Activated CD8-positive, alpha-beta memory T cell treated with anti-CD3 and anti-CD28 coated beads, Interleukin-2, amount 50 U/mL, for 1 hour (primary cell): ENCODE results near the gene SH3GL1.

Experiments used
- DNase-seq: peaks from one replicate; pipeline ENCODE4 v3.0.0-alpha.2; 2020; ENCODE audit errors: extremely low read depth

SH3GL1 gene

DNA sequence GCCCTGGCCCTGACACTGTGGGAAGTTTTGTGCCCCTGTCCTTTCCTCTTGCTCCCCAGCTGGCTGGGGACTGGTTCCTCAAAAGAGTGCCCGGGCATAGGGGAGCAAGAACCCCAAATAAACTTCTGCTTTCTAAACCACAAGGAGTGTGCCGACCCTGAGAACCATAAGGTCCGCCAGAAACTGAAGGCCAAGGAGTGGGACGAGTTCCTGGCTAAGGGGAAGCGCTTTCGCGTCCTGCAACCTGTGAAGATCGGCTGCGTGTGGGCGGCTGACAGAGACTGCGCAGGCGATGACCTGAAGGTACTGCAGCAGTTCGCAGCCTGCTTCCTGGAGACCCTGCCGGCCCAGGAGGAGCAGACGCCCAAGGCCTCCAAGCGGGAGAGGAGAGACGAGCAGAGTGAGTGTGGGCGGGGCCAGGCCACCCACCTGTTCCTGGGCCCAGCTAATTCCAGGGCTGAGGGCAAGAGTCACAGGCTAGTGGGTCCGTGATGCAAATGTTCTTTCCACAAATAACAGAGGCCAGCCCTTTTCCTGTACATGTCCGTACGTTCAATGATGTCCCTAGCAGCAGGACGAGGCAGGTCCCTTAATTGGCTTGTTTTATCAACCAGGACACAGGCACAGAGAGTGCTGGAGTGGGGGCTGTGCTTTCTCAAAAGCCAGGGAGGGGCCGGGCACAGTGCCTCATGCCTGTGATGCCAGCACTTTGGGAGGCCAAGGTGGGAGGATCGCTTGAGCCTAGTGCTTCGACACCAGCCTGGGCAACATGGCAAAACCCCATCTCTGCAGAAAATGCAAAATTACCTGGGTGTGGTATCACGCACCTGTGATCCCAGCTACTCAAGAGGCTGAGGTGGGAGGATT is 31.7 kb upstream of the SH3GL1 start:
- no peak for DNase-seq

DNA sequence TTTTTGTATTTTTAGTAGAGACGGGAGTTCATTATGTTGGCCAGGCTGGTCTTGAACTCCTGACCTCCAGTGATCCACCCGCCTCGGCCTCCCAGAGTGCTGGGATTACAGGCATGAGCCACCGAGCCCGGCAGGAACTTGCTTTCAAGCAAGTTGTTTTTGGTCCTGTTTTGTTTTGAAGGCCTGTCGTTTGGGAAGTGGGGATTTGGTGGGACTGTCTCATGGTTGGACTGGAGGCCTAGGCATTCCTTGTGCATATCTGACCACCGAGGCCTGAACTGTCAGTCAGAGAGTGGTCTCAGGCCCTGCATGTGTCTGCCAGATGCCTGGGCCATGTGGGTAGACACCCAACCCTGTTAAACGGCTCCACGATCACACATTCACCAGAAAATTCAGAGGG is 30.9 kb upstream of the SH3GL1 start:
- no peak for DNase-seq

DNA sequence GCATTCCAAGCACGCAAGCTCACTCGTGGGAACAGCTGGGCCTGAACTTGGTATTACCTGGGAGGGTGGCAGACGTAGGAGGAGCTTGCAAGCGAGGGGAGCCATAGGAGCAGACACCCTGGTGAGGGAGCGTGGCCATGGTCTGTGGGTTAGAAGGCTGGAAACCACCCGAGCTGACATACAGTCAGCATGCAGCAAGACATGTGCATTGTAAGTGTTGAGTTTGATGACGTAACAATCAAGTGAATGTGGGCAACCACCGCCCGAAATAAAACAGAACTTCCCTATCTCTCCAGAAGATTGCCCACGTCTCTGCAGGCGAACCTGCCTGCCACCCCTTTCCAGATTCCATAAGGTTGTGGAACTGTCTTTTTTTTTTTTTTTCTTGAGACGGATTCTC is 30.4 kb upstream of the SH3GL1 start:
- DNase-seq, result no peak

DNA sequence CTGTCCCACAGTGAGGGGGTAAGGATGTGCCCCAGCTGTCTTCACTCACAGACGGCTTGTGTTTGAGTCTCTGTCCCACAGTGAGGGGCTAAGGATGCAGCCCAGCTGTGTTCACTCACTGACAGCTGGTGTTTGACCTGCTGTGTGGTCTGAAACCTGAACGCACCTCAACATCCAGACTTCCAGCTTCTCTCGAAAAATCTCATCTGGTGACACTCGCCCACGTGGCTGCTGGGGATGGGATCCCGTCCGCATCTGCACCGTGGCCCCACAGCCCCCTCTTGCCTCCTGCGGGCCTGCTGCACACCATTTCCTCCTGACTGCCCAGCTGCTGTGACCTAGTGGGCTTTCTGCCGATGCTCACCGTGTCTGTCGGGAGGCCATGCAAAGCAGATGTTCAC is 29.4 kb upstream of the SH3GL1 start:
- no peak for DNase-seq

DNA sequence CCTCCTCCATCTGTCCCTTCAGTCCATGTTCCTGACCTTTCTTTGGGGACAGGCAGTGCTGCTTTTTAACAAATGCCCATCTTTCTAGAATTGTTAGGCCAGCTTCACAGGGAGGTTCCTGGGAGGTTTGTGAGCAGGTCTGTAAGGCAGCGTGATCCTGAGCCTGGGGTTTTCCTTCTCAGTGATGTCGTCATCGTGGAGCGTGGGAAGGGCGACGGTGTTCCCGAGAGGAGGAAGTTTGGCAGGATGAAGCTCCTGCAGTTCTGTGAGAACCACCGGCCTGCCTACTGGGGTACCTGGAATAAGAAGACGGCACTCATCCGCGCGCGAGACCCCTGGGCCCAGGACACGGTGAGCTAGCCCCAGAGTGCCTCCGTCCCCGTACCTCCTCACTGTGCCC is 28.9 kb upstream of the SH3GL1 start:
- DNase-seq, result no peak

DNA sequence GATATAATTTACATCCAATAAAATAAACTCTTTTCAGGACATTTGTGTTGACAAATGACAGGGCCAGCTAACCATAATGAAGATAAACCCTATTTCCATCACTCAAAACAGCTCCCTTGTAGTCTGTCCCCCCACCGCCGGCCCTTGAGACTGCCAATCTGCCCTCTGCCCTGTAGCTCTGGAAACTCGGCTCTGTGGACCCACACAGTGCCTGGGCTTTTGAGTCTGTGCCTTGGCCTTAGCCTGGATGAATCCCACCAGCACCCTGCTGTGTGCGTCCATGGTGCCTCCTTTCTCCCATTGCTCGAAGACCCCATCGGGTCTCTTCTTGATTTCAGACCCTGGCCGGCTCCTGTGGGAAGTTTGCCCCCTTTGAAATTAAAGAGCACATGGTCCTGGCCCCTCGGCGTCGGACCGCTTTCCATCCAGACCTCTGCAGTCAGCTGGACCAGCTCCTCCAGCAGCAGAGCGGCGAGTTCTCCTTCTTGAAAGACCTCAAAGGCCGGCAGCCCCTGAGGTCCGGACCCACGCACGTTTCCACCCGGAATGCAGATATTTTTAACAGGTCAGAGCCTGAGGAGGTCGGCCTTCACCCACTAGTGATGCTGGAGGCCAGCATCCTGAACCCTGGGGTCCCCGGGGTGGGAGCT is 28.1 kb upstream of the SH3GL1 start:
- no peak for DNase-seq

DNA sequence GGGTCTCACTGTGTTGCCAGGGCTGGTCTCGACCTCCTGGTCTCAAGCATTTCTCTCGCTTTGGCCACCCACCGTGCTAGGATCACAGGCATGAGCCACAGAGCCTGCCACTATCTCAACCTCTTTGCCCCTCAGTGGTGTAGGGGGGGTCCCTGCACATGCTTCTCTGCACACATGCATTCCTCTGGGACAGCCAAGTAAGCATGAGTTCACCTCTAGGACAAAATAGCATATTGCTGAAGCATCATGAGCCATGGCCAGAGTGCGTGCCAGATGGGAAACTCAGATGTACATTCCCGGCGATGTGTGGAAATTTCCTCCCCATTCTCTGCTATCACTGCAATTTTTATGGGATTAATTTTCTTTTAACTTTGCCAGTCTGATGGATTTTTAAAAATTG is 25.2 kb upstream of the SH3GL1 start:
- no peak for DNase-seq

DNA sequence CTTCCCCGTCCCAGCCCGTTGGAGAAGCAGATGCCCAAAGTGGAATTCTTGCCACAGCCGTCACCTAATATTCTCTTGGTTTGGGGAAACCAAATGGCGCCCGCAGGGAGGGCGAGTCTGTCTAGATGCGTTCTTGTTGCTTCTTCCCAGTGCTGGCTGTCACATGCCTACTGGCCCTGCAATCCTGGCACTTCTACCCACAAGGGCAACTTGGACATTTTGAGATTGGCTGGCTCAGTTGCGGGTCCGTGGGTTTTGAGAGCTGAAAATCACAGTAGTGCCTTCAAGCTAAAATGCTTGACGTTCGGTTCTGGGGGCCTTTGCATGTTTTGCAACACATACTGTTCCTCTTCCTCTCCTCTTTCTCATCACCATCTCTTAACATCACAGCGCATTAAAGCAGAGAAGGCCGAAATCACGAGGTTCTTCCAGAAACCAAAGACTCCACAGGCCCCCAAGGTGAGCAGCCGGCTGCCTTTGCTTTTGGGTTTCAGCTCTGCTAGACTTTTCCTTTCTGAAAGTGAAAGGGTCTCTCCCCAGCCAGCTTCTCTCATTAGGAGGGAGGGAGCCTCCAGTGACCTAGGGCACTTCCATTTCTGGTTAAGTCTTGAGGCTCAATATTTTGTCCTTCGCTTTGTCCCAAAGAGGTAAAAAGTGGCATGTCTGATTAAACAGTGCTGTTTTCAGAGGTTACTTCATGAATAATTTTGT is 23.2 kb upstream of the SH3GL1 start:
- DNase-seq, result no peak

DNA sequence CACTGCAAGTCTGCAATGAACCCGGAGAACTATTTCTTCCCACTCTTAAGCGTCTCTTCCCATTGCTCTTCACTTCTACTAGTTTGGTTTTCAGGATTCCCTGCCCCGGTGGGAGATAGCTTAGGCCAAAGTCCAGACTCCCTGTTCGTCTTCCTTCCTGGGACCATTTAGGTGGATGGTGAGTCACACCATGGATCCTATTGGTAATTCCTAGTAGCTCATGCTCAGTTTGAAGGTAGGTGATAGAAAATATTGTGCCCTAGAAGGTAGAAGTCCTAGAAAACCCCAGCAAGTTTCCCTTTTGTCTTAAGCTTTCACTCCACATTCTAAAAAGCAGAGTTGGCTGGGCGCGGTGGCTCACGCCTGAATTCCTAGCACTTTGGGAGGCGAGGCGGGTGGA is 15.9 kb upstream of the SH3GL1 start:
- DNase-seq, result no peak

DNA sequence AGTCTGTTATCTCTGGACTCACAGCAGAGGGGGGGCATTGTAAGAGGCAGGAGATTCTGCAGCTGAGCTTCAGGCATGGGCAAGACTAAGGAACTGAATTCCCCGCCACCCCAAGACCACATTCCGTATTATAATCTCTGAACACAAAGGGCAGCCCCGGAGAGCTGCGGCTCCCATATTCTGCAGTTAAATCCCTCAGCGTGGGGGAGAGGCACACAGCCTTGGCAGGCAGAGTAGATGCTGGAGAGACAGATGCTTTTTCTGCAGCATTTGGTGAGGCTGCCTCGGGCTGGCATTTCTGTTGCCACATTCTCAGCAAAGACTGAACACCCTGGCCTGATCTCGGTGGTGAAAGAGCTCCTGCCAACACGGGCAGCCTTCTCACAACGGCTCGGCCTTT is 15.0 kb upstream of the SH3GL1 start:
- DNase-seq, result no peak

DNA sequence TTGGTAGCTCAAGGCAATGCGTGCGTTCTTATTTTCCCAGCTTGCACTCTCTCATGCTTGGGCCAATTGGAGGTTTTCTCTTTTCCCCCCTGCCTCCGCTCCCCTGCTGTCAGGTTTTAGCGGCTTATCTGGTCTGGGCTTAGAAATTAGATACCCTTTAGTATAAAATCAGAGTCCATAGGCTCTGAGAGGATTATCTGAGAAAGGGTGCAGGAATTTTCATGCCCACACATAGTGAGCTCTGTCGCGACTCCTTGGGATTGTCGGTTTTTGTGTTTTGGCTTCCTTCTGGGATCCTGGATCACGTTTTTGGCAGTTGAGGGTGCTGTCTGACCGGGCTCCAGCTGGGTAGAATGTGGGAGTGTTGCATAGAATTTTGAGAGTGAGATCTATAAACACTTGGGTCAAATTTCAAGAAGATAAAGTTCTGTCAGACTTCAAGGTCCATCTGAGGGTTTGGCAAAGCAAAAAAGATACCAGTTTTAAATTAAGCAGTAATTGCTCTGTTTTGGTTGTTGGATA is 14.5 kb upstream of the SH3GL1 start:
- no peak for DNase-seq

DNA sequence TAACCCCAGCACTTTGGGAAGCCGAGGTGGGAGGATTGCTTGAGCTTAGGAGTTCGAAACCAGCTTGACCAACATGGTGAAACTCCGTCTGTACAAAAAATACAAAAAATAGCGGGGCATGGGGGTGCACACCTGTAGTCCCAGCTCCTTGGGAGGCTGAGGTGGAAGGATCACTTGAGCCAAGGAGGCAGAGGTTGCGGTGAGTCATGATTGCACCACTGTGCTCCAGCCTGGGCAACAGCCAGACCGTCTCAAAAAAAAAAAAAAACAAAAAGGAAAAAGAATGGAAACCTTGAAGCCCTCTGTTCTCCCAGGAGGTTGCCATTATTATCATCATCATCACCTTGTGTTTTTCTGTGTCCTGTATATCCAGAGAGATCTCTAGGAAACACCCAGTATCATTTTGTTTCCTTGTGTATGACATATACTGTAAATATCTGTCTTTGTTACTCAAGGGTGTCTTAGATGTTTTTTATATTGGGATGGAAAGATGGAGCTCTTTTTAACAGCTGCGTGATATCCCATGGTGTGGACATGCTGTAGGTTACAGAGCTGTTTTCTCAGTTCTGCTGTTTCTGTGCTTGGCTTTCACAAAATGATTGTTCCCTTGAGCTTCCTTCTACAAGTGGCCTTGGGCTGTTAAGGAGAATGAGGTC is 13.9 kb upstream of the SH3GL1 start:
- DNase-seq, result no peak

DNA sequence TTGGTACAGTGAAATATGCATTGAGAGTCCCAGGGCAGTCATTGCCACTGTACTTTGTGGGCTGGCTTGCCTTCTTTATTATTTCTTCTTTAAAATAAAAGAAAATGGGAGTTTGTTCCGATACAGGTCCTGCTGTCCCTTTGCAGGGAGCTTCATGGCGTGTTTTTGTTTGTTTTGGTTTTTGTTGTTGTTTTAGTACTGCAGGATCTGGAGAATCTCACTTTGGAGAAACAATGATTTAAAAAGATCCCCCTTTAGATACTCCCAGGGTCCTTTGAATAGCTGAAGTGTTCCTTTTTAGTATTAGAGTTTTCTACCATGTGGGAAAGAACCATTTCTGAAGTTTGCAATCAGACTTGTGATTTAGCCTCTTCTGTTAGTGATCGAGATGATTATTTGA is 13.2 kb upstream of the SH3GL1 start:
- no peak for DNase-seq

DNA sequence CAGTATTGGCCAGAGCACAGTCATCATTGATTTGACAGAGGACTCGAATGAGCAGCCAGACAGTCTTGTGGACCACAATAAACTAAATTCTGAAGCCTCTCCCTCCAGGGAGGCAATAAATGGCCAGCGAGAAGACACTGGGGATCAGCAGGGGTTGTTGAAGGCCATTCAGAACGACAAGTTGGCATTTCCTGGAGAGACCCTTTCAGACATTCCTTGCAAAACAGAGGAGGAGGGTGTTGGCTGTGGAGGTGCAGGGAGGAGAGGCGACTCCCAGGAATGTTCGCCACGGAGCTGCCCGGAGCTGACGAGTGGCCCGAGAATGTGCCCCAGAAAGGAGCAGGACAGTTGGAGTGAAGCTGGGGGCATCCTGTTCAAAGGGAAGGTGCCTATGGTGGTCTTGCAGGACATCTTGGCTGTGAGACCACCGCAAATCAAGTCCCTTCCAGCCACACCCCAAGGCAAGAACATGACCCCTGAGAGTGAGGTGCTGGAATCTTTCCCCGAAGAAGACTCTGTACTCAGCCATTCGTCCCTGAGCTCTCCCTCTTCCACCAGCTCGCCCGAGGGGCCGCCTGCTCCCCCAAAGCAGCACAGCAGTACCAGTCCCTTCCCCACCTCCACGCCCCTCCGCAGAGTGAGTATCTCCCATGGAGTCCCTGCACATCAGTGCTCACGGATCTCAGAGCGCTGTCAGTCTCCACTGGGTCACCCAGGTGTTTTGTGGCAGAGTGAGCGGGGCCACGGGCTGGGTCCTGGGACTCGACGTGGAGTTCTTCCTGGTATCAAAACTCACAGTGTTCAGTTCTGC is 9.0 kb upstream of the SH3GL1 start:
- DNase-seq, result no peak

DNA sequence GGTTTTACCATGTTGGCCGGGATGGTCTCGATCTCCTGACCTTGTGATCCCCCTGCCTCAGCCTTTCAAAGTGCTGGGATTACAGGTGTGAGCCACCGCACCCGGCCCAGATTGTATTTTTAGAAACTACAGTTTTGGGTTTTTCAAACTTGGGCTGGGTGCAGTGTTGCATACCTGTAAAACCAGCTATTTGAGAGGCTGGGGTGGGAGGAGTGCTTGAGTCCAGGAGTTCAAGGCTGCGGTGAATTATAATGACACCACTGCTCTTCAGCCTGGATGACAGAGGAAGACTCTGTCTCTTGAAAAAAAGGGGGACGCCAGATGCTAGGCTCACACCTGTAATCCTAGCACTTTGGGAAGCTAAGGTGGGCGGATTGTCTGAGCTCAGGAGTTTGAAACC is 6.3 kb upstream of the SH3GL1 start:
- DNase-seq, result no peak

DNA sequence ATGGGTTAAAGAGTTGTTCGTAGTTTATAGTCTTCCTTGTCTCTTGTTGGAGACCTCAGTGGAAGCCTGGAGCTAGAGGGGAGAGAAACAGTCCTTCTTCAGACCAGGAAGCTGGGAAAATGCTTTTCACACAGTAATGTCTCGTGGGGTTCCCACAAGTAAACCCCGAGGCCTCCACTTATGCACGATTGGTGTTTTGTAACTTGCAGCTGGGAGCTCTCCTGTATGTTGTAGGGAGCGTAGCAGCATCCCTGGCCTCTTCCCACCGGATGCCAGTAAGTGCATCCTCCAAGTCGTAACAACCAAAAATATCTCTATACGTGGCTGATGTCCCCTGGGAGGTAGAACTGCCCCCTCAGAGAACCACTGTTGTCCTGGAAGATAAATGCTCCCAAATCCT is 5.6 kb upstream of the SH3GL1 start:
- no peak for DNase-seq

DNA sequence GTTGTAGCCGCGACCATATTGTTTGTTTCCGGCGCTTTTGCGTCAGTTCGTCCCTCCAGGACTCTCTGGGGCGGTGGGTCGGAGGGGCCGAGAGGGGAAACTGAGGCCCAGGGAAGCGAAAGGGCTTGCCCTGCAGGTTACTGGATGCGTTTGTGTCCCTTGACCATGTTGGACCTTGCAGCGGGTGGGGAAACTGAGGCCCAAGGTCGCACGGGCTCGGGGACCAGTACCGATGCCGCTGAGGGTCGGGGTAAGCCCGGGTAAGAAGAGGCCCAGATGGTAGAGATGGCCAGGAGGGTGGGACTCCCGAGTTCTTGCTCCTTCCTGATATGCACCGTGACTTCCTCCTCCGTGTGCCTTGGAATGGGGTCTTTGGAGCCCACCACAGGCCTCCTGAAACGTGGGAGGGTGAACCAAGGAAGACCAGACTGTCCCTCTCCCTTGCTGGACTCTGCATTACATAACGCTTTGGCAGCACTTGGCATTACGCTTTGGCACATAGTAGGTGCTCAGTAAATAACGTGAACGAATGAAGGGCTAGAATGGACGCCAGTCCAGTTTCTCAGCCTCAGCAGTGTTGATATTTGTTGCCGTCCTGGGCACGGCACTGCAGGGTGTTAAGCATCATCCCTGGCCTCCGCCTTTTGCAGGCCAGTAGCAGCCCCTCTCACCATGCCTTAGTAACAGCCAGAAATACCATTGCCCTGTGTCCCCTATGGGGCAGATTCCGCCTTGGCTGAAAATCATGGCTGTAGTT is 2.8 kb upstream of the SH3GL1 start:
- DNase-seq, result no peak

DNA sequence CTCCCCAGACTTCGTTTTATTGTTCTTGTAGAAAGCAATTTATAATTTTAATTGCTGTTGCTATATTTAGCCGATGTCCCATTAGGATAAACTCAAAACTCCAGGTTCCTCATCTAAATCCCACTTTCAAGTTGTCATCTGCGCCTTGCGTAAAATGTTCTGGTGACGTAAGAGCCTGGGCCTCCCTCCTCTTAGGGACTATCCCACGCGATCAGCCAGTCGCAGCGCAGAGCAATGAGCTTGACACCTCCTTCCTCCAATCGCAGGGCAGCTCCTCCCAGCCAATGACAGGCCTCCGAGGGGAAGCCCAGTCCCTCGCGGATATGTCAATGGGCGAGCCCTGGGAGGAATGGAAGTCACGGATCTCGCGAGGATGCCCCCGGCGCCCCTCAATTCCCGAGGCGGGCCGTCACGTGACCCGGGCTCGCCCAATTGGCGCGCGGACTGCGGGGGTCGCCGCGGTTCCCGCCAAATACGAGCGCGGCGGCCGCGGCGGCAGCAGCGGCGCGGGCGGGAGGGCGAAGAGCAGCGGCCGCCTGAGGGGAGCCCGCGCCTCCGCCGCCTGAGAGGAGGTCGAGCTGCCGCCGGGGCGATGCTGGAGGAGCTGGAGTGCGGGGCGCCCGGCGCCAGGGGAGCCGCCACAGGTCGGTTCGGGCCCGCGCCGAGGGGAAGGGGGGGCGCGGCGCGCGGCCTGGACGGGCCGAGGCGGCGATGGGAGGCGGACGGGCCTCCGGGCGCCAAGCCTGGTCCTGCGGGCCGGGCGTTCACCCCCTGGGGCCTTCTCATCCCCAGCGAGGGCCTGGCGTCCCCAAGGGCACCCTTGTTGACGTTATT is 2.0 kb upstream of the SH3GL1 start, which contains the start of gene CHAF1A:
TSS of gene CHAF1A (plus strand) at position 470 of the 834 bp plus-strand sequence. CDS start at position 593, 123 bp downstream.
- peak; percentile 98 for DNase-seq

DNA sequence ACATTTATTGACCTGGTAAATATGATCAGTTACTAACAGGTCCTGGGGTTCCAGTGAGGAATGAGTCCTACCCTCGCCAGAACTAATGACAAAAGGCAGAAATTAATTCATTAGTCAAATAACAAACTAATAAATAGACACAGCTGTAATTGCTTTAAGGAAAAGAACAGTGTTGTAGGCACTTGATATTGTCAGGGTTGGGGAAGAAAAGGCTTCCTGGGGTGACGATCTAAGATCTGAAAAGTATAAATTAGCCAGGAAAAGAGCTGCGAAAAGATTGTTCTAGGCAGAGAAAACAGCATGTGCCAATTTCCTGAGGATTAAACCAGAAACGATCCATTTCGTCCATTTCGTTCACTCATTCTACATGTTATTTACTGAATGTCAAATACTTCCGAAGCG is 1.4 kb upstream of the SH3GL1 start:
- DNase-seq, result no peak

DNA sequence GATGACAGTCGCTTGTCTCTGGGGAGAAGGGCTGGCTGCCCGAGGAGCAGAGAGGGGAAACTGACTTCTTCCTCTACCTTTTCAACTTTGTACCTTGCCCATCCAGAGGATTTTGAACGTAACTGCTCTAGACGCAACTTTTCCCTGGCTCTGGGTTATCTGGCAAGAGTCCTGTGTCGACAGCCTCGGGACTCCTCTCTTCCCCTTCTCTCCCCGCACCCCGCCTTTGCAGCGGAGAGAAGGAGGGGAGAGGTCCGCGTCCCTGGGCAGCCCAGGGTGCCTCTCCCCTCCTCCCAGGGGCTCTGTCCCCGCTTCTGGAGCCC is 574 bp downstream of the SH3GL1 start:
- DNase-seq, result no peak
